B cell (primary cell): ENCODE measurements around the gene ADRA1B. TPM values are rescaled to one million over a fixed set of nuclear protein-coding genes. Genes with fewer than 3 reads are reported as not detected.

Experiments
- ATAC-seq: fragments of 200-7000 bp; cut with Tn5 transposase; one replicate; pipeline ENCODE4 v1.10.0; 2021; ENCODE audit warnings: low read depth, mild to moderate bottlenecking, moderate number of reproducible peaks, moderate library complexity
- CTCF ChIA-PET: fragments of 350-600 bp; sonication (Branson Sonifier 250); formaldehyde crosslinking; loops from one replicate; lab custom pipeline; 2021; ENCODE audit warnings: antibody characterized with exemption, inconsistent platforms; lab: Charles Lee
- POLR2A ChIA-PET: fragments of 350-600 bp; sonication (Branson Sonifier 250); formaldehyde crosslinking; loops from one replicate; lab custom pipeline; 2021; ENCODE audit warnings: antibody characterized with exemption; lab: Charles Lee
- DNase-seq: peaks from one replicate; pipeline ENCODE4 v3.0.0; 2013
- H2AFZ ChIP-seq: 2 replicates; pipeline ENCODE4 v1.6.1; 2012; ENCODE audit warnings: mild to moderate bottlenecking, low read depth, low read length; ENCODE audit not compliant: insufficient read depth, poor library complexity, severe bottlenecking
- H3K27ac ChIP-seq, 2 donors: 1 replicate in 1 of 2; 2 replicates in 1 of 2; pipeline ENCODE4 v1.5.1; 2012 to 2013; ENCODE audit warnings: low read length in 2 of 2, mild to moderate bottlenecking in 2 of 2, moderate library complexity in 1 of 2
- H3K27me3 ChIP-seq, 4 experiments: fragments of 200-600 bp in 1 of 4; sonication (generic) in 1 of 4; replicated peaks in 1 of 4; 1 replicate in 2 of 4; 2 replicates in 2 of 4; pipeline versions ENCODE4 v1.6.1 to v1.7.0; 2013 to 2016; ENCODE audit warnings: low read length in 3 of 4, mild to moderate bottlenecking in 2 of 4, mixed read lengths in 1 of 4, moderate library complexity in 1 of 4; ENCODE audit not compliant: insufficient read depth in 4 of 4, control insufficient read depth in 3 of 4; ENCODE audit errors: control extremely low read depth in 1 of 4
- H3K36me3 ChIP-seq, 2 experiments: replicated peaks in 1 of 2; 1 replicate in 1 of 2; 2 replicates in 1 of 2; pipeline versions ENCODE4 v1.6.1 to v1.7.1; 2013; ENCODE audit warnings: low read length in 1 of 2; ENCODE audit not compliant: insufficient read depth in 2 of 2, control insufficient read depth in 1 of 2; ENCODE audit errors: control extremely low read depth in 1 of 2, extremely low read depth in 1 of 2
- H3K4me1 ChIP-seq, 2 donors: fragments of 200-600 bp in 1 of 2; sonication (generic) in 1 of 2; 1 replicate in 1 of 2; 2 replicates in 1 of 2; pipeline versions ENCODE4 v1.5.1 to v1.6.1; 2013 to 2017; ENCODE audit warnings: low read length in 2 of 2; ENCODE audit not compliant: control insufficient read depth in 2 of 2, insufficient read depth in 2 of 2
- H3K4me2 ChIP-seq: replicated peaks from 2 replicates; pipeline ENCODE3; 2012; ENCODE audit warnings: mild to moderate bottlenecking, low read depth, low read length; ENCODE audit not compliant: poor library complexity, severe bottlenecking
- H3K4me3 ChIP-seq, 5 experiments: fragments of 200-600 bp in 1 of 5; sonication (generic) in 1 of 5; 1 replicate in 3 of 5; 2 replicates in 2 of 5; pipeline versions ENCODE4 v1.5.1 to v1.7.0; 2011 to 2016; ENCODE audit warnings: low read length in 4 of 5, mild to moderate bottlenecking in 4 of 5, low read depth in 2 of 5, control low read depth in 1 of 5, moderate library complexity in 1 of 5; ENCODE audit not compliant: insufficient read depth in 1 of 5; ENCODE audit errors: control extremely low read depth in 1 of 5, extremely low read depth in 1 of 5
- H3K79me2 ChIP-seq: fragments of 200-600 bp; sonication (generic); one replicate; pipeline ENCODE4 v1.6.0; 2016; ENCODE audit warnings: low read length; ENCODE audit not compliant: control insufficient read depth, insufficient read depth
- H3K9ac ChIP-seq: fragments of 200-600 bp; sonication (generic); 2 replicates; pipeline ENCODE4 v1.6.1; 2017; ENCODE audit warnings: mild to moderate bottlenecking, low read length, moderate library complexity
- H3K9me3 ChIP-seq, 3 donors: one replicate each; pipeline versions ENCODE4 v1.6.1 to v1.7.1; 2013; ENCODE audit warnings: low read length in 2 of 3; ENCODE audit not compliant: control insufficient read depth in 2 of 3, insufficient read depth in 1 of 3; ENCODE audit errors: control extremely low read depth in 1 of 3
- H4K20me1 ChIP-seq: 2 replicates; pipeline ENCODE4 v1.6.0; 2012; ENCODE audit warnings: mild to moderate bottlenecking, low read length; ENCODE audit not compliant: insufficient read depth, control insufficient read depth, poor library complexity, severe bottlenecking
- H3K27ac Mint-ChIP-seq: one replicate; pipeline ENCODE4 v1.8.0; 2021; ENCODE audit warnings: mixed read lengths
- H3K27me3 Mint-ChIP-seq: one replicate; pipeline ENCODE4 v1.8.0; 2021; ENCODE audit warnings: mixed read lengths
- H3K4me1 Mint-ChIP-seq: one replicate; pipeline ENCODE4 v1.8.0; 2021; ENCODE audit warnings: mixed read lengths
- H3K4me3 Mint-ChIP-seq: one replicate; pipeline ENCODE4 v1.8.0; 2021; ENCODE audit warnings: mixed read lengths
- H3K9me3 Mint-ChIP-seq: one replicate; pipeline ENCODE4 v1.8.0; 2022; ENCODE audit warnings: mixed read lengths; ENCODE audit not compliant: insufficient read depth
- CTCF ChIP-seq: fragments of 200-600 bp; IDR thresholded peaks from one replicate; pipeline ENCODE4 v1.8.0; 2022; ENCODE audit warnings: antibody characterized with exemption, mild to moderate bottlenecking
- EZH2 ChIP-seq: IDR thresholded peaks from 2 replicates; pipeline ENCODE4 v1.6.1; 2012; ENCODE audit warnings: borderline replicate concordance, low read depth, mild to moderate bottlenecking, moderate library complexity, low read length; ENCODE audit not compliant: insufficient read depth, poor library complexity, severe bottlenecking
- WGBS: methylation state at CpG from one replicate; pipeline ENCODE4 v1.1.5; 2013; ENCODE audit warnings: missing lambda C conversion rate; ENCODE audit not compliant: insufficient coverage; 5-methylcytosine and 5-hydroxymethylcytosine counted together
- intact Hi-C: fragments of 100-400 bp; cut with micrococcal nuclease; formaldehyde crosslinking; loops from one replicate; pipeline ENCODE4 v1.10.0; 2022
- polyA plus RNA-seq: library from polyadenylated mRNA; depleted of rRNA; stranded (reverse); fragments of >200 nt; gene quantifications from 2 replicates; pipeline ENCODE4 v1.2.3, GENCODE V29; 2012
- total RNA-seq, 2 donors: library from RNA; stranded (reverse); fragments of 120-200 nt in 1 of 2; gene quantifications; 1 replicate in 1 of 2; 2 replicates in 1 of 2; pipeline versions ENCODE4 v1.2.3 to v1.2.4, GENCODE V29; 2013 to 2022

ADRA1B gene
- total and polyA plus RNA-seq, 2 donors (not counting 1 experiment from before 2014, with no cell fraction given): 0.04 TPM; not detected in 1

- Histone ChIP-seq H3K9ac (peak overlapping the region; percentile 65), H3K27me3 (peaks cover 0 to 4% (median 0%) of the 10 kb centered on the region in 4 experiments), H4K20me1 (no peaks in the 10 kb centered on the region), H3K79me2 (no peaks in the 10 kb centered on the region), H3K4me3 (peak overlapping the region in 4 of 5 experiments; percentile 42 to 60 (median 54)), H3K9me3 (no peaks in the 10 kb centered on the region), H3K4me2 (peak overlapping the region; percentile 82), H3K27ac (peak overlapping the region in 1 of 2 donors; percentile 45), H2AFZ (peak overlapping the region; percentile 67), H3K36me3 (no peaks in the 10 kb centered on the region), H3K4me1 (peaks cover 6 to 7% of the 10 kb centered on the region in 2 donors)
- DNase-seq (peak; percentile 88), ATAC-seq (peak; percentile 98)
- Mint-ChIP-seq H3K4me1 (peaks cover 7% of the 10 kb centered on the region), H3K27ac (peak overlapping the region; percentile 51), H3K27me3 (peaks cover 16% of the 10 kb centered on the region), H3K9me3 (no peaks in the 10 kb centered on the region), H3K4me3 (peak overlapping the region; percentile 79)
- ChIA-PET POLR2A (interaction anchor here (1.2 kb wide), 2 partner anchors 655 to 831 kb away, joined by 3 to 4 read pairs; no protein-coding TSS in a partner anchor), CTCF (interaction anchor here (0.5 to 5.1 kb wide), 43 partner anchors 9 to 831 kb away, joined by 3 to 126 read pairs (median 5); partner anchors contain the start of genes ADRA1B and TTC1)
- TF ChIP-seq EZH2 (no peak), CTCF (peak; percentile 79)
- intact Hi-C loops: loop anchor here (1.0 to 10.0 kb wide), 7 partner anchors 71 to 831 kb away; partner anchors contain the start of genes ADRA1B and RNF145
- WGBS: 1% methylated on average over 48 of the region's 50 CpGs
These were observed 70.9 kb downstream of the ADRA1B start for GRCh38 chr5:159987031-159987674.

GRCh38 chr5:159990506-159990905 lies 74.2 kb downstream of the ADRA1B start:
- H4K20me1 ChIP-seq: no peaks in the 10 kb centered on the region
- no peaks in the 10 kb centered on the region for H3K79me2 ChIP-seq
- no peaks in the 10 kb centered on the region for H3K36me3 ChIP-seq
- peaks cover 3 to 15% (median 12%) of the 10 kb centered on the region in 3 donors for H3K9me3 ChIP-seq
- intact Hi-C loops: no loop called here
- H3K4me2 ChIP-seq: no peak overlapping the region
- peaks cover 6 to 7% of the 10 kb centered on the region in 2 donors for H3K4me1 ChIP-seq
- H3K27ac Mint-ChIP-seq: no peak overlapping the region
- no peak overlapping the region for H3K4me3 ChIP-seq
- ChIA-PET CTCF (no interaction called here), POLR2A (no interaction called here)
- no peak overlapping the region for H3K27ac ChIP-seq
- peaks cover 7% of the 10 kb centered on the region for H3K4me1 Mint-ChIP-seq
- H3K27me3 ChIP-seq: peaks cover 0 to 15% (median 6%) of the 10 kb centered on the region in 4 experiments
- H3K9ac ChIP-seq: no peak overlapping the region
- peaks cover 3% of the 10 kb centered on the region for H3K9me3 Mint-ChIP-seq
- ATAC-seq (no peak), DNase-seq (no peak)
- H3K4me3 Mint-ChIP-seq: no peak overlapping the region
- no peak overlapping the region for H2AFZ ChIP-seq
- H3K27me3 Mint-ChIP-seq: peaks cover 24% of the 10 kb centered on the region
- no peak for TF ChIP-seq CTCF
- WGBS: no CpG with 5 or more reads among the region's 2 CpGs
